A549 (cell line): ENCODE data around the gene NDRG4. TPM values are rescaled to one million over a fixed set of nuclear protein-coding genes. Genes with fewer than 3 reads are reported as not detected.

Source experiments
- ATAC-seq, 2 experiments: fragments of 200-7000 bp in 1 of 2; fragments of >200 bp in 1 of 2; cut with Nextera tagmentation in 1 of 2; cut with Tn5 transposase in 1 of 2; 3 replicates each; pipeline versions ENCODE4 v1.8.0 to v1.9.1; 2018 to 2020; ENCODE audit warnings: mild to moderate bottlenecking in 1 of 2, moderate library complexity in 1 of 2
- CTCF ChIA-PET: fragments of 300-600 bp; sonication (Branson Sonifier 250); formaldehyde crosslinking; extraction: SDS; loops from one replicate; lab custom pipeline; 2021; ENCODE audit warnings: antibody characterized with exemption, inconsistent platforms; lab: Yijun Ruan, JAX
- POLR2A ChIA-PET: fragments of 350-600 bp; formaldehyde crosslinking; extraction: SDS; loops from one replicate; lab custom pipeline; 2021; ENCODE audit warnings: antibody characterized with exemption, inconsistent platforms; lab: Yijun Ruan, JAX
- DNase-seq, 2 experiments: peaks; one replicate each; pipeline versions ENCODE4 v3.0.0 to v3.0.0-alpha.2; 2011 to 2016; ENCODE audit warnings: low read depth in 1 of 2, low spot score in 1 of 2
- FAIRE-seq: peaks from 2 replicates; lab custom pipeline; 2011; peaks lifted over from hg19 to GRCh38; lab: Jason Lieb, UNC
- H3K27ac ChIP-seq, 2 experiments: fragments of >200 bp; sonication (Bioruptor Twin); formaldehyde crosslinking; 3 replicates each; pipeline ENCODE4 v1.5.1; 2016 to 2017
- H3K4me1 ChIP-seq: fragments of >200 bp; sonication (Bioruptor Twin); formaldehyde crosslinking; 3 replicates; pipeline ENCODE4 v1.6.1; 2016
- H3K4me2 ChIP-seq: fragments of >200 bp; sonication (Bioruptor Twin); formaldehyde crosslinking; 3 replicates; pipeline ENCODE4 v1.6.1; 2016
- H3K4me3 ChIP-seq: fragments of >200 bp; sonication (Bioruptor Twin); formaldehyde crosslinking; 3 replicates; pipeline ENCODE4 v1.5.1; 2016
- H3K9me3 ChIP-seq: fragments of >200 bp; sonication (Bioruptor Twin); formaldehyde crosslinking; 3 replicates; pipeline ENCODE4 v1.6.1; 2016
- ATOH8 ChIP-seq: fragments of 250-450 bp; sonication (Bioruptor Pico); IDR thresholded peaks from 2 replicates; pipeline ENCODE4 v1.5.0; 2020; ENCODE audit warnings: low read depth, mild to moderate bottlenecking, moderate library complexity
- BCL3 ChIP-seq: fragments of >200 bp; sonication (Bioruptor Twin); formaldehyde crosslinking; IDR thresholded peaks from 3 replicates; pipeline ENCODE4 v1.6.1; 2016
- CHD4 ChIP-seq: fragments of 200-600 bp; sonication (generic); IDR thresholded peaks from 2 replicates; pipeline ENCODE4 v1.6.1; 2016; ENCODE audit warnings: antibody characterized with exemption, mild to moderate bottlenecking, borderline replicate concordance
- E2F6 ChIP-seq: IDR thresholded peaks from 2 replicates; pipeline ENCODE4 v1.6.1; 2012; ENCODE audit warnings: low read depth, borderline replicate concordance
- EHMT2 ChIP-seq: fragments of 200-600 bp; sonication (generic); IDR thresholded peaks from 2 replicates; pipeline ENCODE4 v1.6.1; 2016; ENCODE audit warnings: antibody characterized with exemption, low read depth, mild to moderate bottlenecking, moderate library complexity
- ELK1 ChIP-seq: fragments of 150-350 bp; IDR thresholded peaks from 2 replicates; pipeline ENCODE4 v1.6.1; 2014; ENCODE audit warnings: low read depth, mild to moderate bottlenecking, low read length
- HDAC2 ChIP-seq: fragments of 200-600 bp; sonication (generic); IDR thresholded peaks from 2 replicates; pipeline ENCODE4 v1.6.1; 2016
- HES2 ChIP-seq: fragments of >200 bp; sonication (Bioruptor Twin); formaldehyde crosslinking; IDR thresholded peaks from 2 replicates; pipeline ENCODE4 v1.6.1; 2016
- HEYL ChIP-seq: fragments of 250-450 bp; sonication (Bioruptor Pico); IDR thresholded peaks from 2 replicates; pipeline ENCODE4 v1.8.0; 2021; ENCODE audit warnings: mild to moderate bottlenecking, moderate library complexity
- HOXA7 ChIP-seq: fragments of 250-450 bp; sonication (Bioruptor Pico); IDR thresholded peaks from 2 replicates; pipeline ENCODE4 v1.5.0; 2020; ENCODE audit warnings: mild to moderate bottlenecking, moderate library complexity
- HOXB13 ChIP-seq: fragments of 250-450 bp; sonication (Bioruptor Pico); IDR thresholded peaks from 2 replicates; pipeline ENCODE4 v1.5.0; 2020; ENCODE audit warnings: low read depth, mild to moderate bottlenecking, moderate library complexity
- KDM1A ChIP-seq: fragments of 200-600 bp; sonication (generic); IDR thresholded peaks from 2 replicates; pipeline ENCODE4 v1.6.1; 2016; ENCODE audit warnings: low read depth, mild to moderate bottlenecking
- MAFK ChIP-seq: fragments of 450-650 bp; IDR thresholded peaks from 2 replicates; pipeline ENCODE4 v1.6.1; 2014; ENCODE audit not compliant: partially characterized antibody
- NPAS2 ChIP-seq: fragments of 250-450 bp; sonication (Bioruptor Pico); IDR thresholded peaks from 2 replicates; pipeline ENCODE4 v1.8.0; 2022; ENCODE audit warnings: mild to moderate bottlenecking, moderate library complexity, borderline replicate concordance
- NR3C1 ChIP-seq: fragments of >200 bp; sonication (Bioruptor Twin); formaldehyde crosslinking; IDR thresholded peaks from 3 replicates; pipeline ENCODE4 v1.6.1; 2017
- PHF8 ChIP-seq: fragments of 200-600 bp; sonication (generic); IDR thresholded peaks from 2 replicates; pipeline ENCODE4 v1.6.1; 2016; ENCODE audit warnings: low read depth, mild to moderate bottlenecking, antibody characterized with exemption, moderate library complexity, borderline replicate concordance
- POLR2A ChIP-seq: IDR thresholded peaks from 2 replicates; pipeline ENCODE4 v1.6.1; 2012; ENCODE audit warnings: mild to moderate bottlenecking, low read length
- POLR2AphosphoS2 ChIP-seq: conservative IDR thresholded peaks from 2 replicates; pipeline ENCODE4 v1.6.1; 2012; ENCODE audit warnings: low read length, improper control_type of control experiment, inconsistent platforms
- RARB ChIP-seq: fragments of 250-450 bp; sonication (Bioruptor Pico); IDR thresholded peaks from 2 replicates; pipeline ENCODE4 v1.8.0; 2021; ENCODE audit warnings: mild to moderate bottlenecking, moderate library complexity
- SMC3 ChIP-seq: fragments of >200 bp; sonication (Bioruptor Twin); formaldehyde crosslinking; IDR thresholded peaks from 3 replicates; pipeline ENCODE4 v1.6.1; 2018; ENCODE audit warnings: inconsistent platforms
- ZNF302 ChIP-seq: fragments of 250-450 bp; sonication (Bioruptor Pico); IDR thresholded peaks from 2 replicates; pipeline ENCODE4 v1.9.0; 2021; ENCODE audit warnings: inconsistent platforms, mild to moderate bottlenecking, moderate library complexity
- WGBS: methylation state at CpG from one replicate; pipeline ENCODE4 v1.1.6; 2017; ENCODE audit errors: missing lambda C conversion rate; 5-methylcytosine and 5-hydroxymethylcytosine counted together
- polyA plus RNA-seq, 4 experiments: library from polyadenylated mRNA; depleted of rRNA in 3 of 4; stranded (reverse); fragments of >200 nt; fragmentation: RNase III in 1 of 4; extraction: RNeasy Plus Mini Kit Qiagen cat#74134 plus additional on column Dnase treatment in 1 of 4; gene quantifications; 2 replicates in 3 of 4; 3 replicates in 1 of 4; pipeline ENCODE4 v1.2.3, GENCODE V29; 2011 to 2017

NDRG4 gene
- polyA plus RNA-seq, 2 of the 4 experiments (the other 2 are of a cell fraction): 8.1 to 21.3 TPM

GRCh38 chr16:58472266-58472665, 27.7 kb upstream of the NDRG4 start:
- no peak for TF ChIP-seq HEYL (CRISPR knock-in tag)
- no peak for TF ChIP-seq CHD4
- no peak for TF ChIP-seq HOXA7
- TF ChIP-seq HDAC2: no peak
- no peak for TF ChIP-seq POLR2AphosphoS2
- no peak for TF ChIP-seq NPAS2 (CRISPR knock-in tag)
- no peak for TF ChIP-seq POLR2A
- TF ChIP-seq SMC3: no peak
- TF ChIP-seq BCL3: no peak
- TF ChIP-seq RARB: no peak
- TF ChIP-seq KDM1A: no peak
- no peak for TF ChIP-seq ATOH8 (CRISPR knock-in tag)
- TF ChIP-seq NR3C1: no peak
- no peak for TF ChIP-seq EHMT2
- no peak for TF ChIP-seq HOXB13 (CRISPR knock-in tag)
- TF ChIP-seq E2F6: no peak
- no peak for TF ChIP-seq MAFK
- no peak for TF ChIP-seq PHF8
- 74% methylated on average over 8 of the region's 9 CpGs for WGBS
- CTCF ChIA-PET: interaction anchor here (0.6 to 5.7 kb wide), 6 partner anchors 8 to 250 kb away, joined by 3 to 33 read pairs (median 4); no protein-coding TSS in a partner anchor
- no peak for FAIRE-seq
- Histone ChIP-seq H3K4me2 (no peak overlapping the region), H3K4me3 (no peak overlapping the region), H3K27ac (no peak overlapping the region), H3K4me1 (no peaks in the 10 kb centered on the region), H3K9me3 (no peaks in the 10 kb centered on the region)
- no peak for DNase-seq
- POLR2A ChIA-PET: no interaction called here
- no peak for ATAC-seq

GRCh38 chr16:58472827-58473226, 27.1 kb upstream of the NDRG4 start:
- CTCF ChIA-PET: interaction anchor here (0.6 to 5.7 kb wide), 8 partner anchors 8 to 136 kb away, joined by 3 to 33 read pairs (median 4); no protein-coding TSS in a partner anchor
- DNase-seq (no peak), ATAC-seq (no peak), FAIRE-seq (no peak)
- H3K4me2 ChIP-seq: no peak overlapping the region
- no peaks in the 10 kb centered on the region for H3K9me3 ChIP-seq
- 85% methylated on average over 3 of the region's 3 CpGs for WGBS
- H3K4me3 ChIP-seq: no peak overlapping the region
- POLR2A ChIA-PET: no interaction called here
- TF ChIP-seq SMC3 (no peak), ELK1 (no peak), ZNF302 (CRISPR knock-in tag) (no peak)
- H3K4me1 ChIP-seq: no peaks in the 10 kb centered on the region
- H3K27ac ChIP-seq: no peak overlapping the region

GRCh38 chr16:58474296-58474695, 25.6 kb upstream of the NDRG4 start:
- POLR2A ChIA-PET: no interaction called here
- ATAC-seq: no peak
- CTCF ChIA-PET: interaction anchor here (1.2 to 3.1 kb wide), 5 partner anchors 10 to 138 kb away, joined by 3 to 16 read pairs (median 6); no protein-coding TSS in a partner anchor

More at GRCh38 chr16:58474296-58474695, 25.6 kb upstream of the NDRG4 start:
- no peak for FAIRE-seq
- Histone ChIP-seq H3K4me2 (no peak overlapping the region), H3K27ac (no peak overlapping the region), H3K9me3 (no peaks in the 10 kb centered on the region), H3K4me1 (no peaks in the 10 kb centered on the region), H3K4me3 (no peak overlapping the region)
- WGBS: 75% methylated on average over 10 of the region's 10 CpGs
- no peak for TF ChIP-seq HES2
- no peak for DNase-seq
